Kidney (tissue), 14 donors: ENCODE measurements around the gene RUFY4. TPM values are rescaled to one million over a fixed set of nuclear protein-coding genes. Genes with fewer than 3 reads are reported as not detected.
"Not testable (repeated sequence)": the region's sequence is repeated elsewhere in the genome, so short reads cannot be mapped to it uniquely, and the experiment has no call there.

Experiments used
- DNase-seq, 5 donors: peaks; one replicate each; pipeline ENCODE4 v3.0.0-alpha.2; 2013 to 2020
- FAIRE-seq: peaks from 2 replicates; lab custom pipeline; 2012; peaks lifted over from hg19 to GRCh38; lab: Jason Lieb, UNC
- H3K27ac ChIP-seq, 2 donors: one replicate each; pipeline ENCODE4 v1.7.0; 2013; ENCODE audit warnings: low read depth in 2 of 2, low read length in 2 of 2, inconsistent platforms in 1 of 2
- H3K27me3 ChIP-seq: one replicate; pipeline ENCODE4 v1.7.1; 2013; ENCODE audit warnings: low read length, inconsistent platforms; ENCODE audit not compliant: control insufficient read depth, insufficient read depth
- H3K36me3 ChIP-seq, 3 donors: one replicate each; pipeline versions ENCODE4 v1.7.0 to v1.7.1; 2013; ENCODE audit warnings: low read length in 3 of 3, control low read depth in 1 of 3, inconsistent platforms in 1 of 3; ENCODE audit not compliant: insufficient read depth in 3 of 3, control insufficient read depth in 2 of 3
- H3K4me1 ChIP-seq, 3 donors: one replicate each; pipeline versions ENCODE4 v1.7.0 to v1.7.1; 2013; ENCODE audit warnings: low read length in 3 of 3, inconsistent platforms in 1 of 3, low read depth in 1 of 3; ENCODE audit not compliant: control insufficient read depth in 2 of 3, insufficient read depth in 2 of 3
- H3K4me3 ChIP-seq, 3 donors: one replicate each; pipeline versions ENCODE4 v1.7.0 to v1.8.1; 2013; ENCODE audit warnings: low read length in 3 of 3, control low read depth in 1 of 3, inconsistent platforms in 1 of 3
- H3K9ac ChIP-seq, 3 donors: one replicate each; pipeline versions ENCODE4 v1.7.0 to v1.7.1; 2013; ENCODE audit warnings: low read length in 3 of 3, control low read depth in 1 of 3, inconsistent platforms in 1 of 3
- H3K9me3 ChIP-seq, 3 donors: one replicate each; pipeline versions ENCODE4 v1.7.0 to v1.7.1; 2013; ENCODE audit warnings: low read length in 3 of 3, control low read depth in 1 of 3, inconsistent platforms in 1 of 3; ENCODE audit not compliant: control insufficient read depth in 2 of 3, insufficient read depth in 1 of 3
- intact Hi-C: fragments of 100-400 bp; cut with DNase I; formaldehyde crosslinking; loops from one replicate; pipeline ENCODE4 v1.11.1; 2022
- polyA plus RNA-seq: library from polyadenylated mRNA; stranded (reverse); fragments of 350-450 nt; fragmentation: Illumina TruSeq; extraction: RNeasy Lipid Tissue Mini Kit (QIAGEN cat#74804); gene quantifications from one replicate; pipeline ENCODE4 v1.2.3, GENCODE V29; 2014; ENCODE audit warnings: low read depth, low replicate concordance; ENCODE audit not compliant: insufficient read depth
- total RNA-seq: library from RNA; stranded (reverse); fragmentation: NEBNext Ultra II Directional; extraction: Animal tissue kit (Norgen Biotek cat#: 25700); gene quantifications from one replicate; pipeline ENCODE4 v1.2.1, GENCODE V29; 2021
- TF ChIP-seq, protein P1 (sequence below): IDR thresholded peaks from 3 replicates; pipeline ENCODE4 v1.5.1; 2012; ENCODE audit warnings: mild to moderate bottlenecking, moderate library complexity, borderline replicate concordance; ENCODE audit not compliant: insufficient read depth; ENCODE audit errors: extremely low read depth
- donor health status: control.
- donor health status: control.
- donor health status: control.
- donor health status: control.
- donor health status: control.
- donor health status: DM: yes; HTN: yes; CAD: no.
- donor health status: Normal renal cell carcinoma (clear cell type).

Gene RUFY4
- total and polyA plus RNA-seq, 2 donors from 2014 or later: 0.69 TPM; not detected in 1

DNA sequence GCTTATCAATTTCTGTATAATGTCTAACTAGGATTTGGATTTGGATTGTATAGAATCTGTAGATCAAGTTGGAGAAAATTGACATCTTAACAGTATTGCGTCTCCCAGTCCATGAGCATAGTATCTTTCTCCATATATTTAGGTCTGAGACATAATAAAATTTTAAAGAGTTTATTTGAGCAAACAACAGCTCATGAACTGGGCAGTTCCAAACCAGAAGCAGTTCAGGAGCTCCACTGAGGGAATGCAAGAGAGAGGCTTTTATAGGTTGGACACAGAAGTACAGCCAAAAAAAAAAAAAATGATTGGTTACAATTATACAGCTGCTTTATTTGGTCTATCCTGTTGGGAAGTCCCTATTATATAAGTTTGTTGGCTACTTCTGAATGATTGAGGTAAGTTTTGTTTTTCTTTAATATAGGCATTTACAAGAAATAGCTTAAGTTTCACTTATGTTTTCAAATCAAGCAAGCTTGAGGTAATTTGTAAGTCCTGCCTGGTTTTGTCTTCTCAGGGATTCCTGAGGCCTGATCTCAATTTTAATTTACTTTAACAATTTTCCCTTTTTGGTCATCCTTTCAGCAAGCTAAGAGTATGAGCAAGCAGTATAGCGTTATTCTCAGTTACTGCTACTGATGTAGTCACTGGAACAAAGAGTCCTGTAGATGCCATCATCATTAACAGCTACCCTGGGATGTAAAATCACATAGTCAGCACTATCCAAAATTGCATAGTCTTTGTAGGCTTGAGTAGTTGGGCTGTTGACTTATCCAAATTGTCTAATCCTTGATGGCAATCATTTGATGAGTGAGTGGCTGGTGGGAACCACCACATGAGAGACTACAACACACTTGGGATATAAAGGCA lies 27.5 kb upstream of the RUFY4 start:
- H3K9ac ChIP-seq: no peak overlapping the region
- no peaks in the 10 kb centered on the region for H3K36me3 ChIP-seq
- H3K27me3 ChIP-seq: no peaks in the 10 kb centered on the region
- H3K27ac ChIP-seq: no peak overlapping the region
- DNase-seq: no peak
- no peaks in the 10 kb centered on the region for H3K4me1 ChIP-seq
- H3K4me3 ChIP-seq: no peak overlapping the region
- no peaks in the 10 kb centered on the region for H3K9me3 ChIP-seq
- TF ChIP-seq, protein P1, sequence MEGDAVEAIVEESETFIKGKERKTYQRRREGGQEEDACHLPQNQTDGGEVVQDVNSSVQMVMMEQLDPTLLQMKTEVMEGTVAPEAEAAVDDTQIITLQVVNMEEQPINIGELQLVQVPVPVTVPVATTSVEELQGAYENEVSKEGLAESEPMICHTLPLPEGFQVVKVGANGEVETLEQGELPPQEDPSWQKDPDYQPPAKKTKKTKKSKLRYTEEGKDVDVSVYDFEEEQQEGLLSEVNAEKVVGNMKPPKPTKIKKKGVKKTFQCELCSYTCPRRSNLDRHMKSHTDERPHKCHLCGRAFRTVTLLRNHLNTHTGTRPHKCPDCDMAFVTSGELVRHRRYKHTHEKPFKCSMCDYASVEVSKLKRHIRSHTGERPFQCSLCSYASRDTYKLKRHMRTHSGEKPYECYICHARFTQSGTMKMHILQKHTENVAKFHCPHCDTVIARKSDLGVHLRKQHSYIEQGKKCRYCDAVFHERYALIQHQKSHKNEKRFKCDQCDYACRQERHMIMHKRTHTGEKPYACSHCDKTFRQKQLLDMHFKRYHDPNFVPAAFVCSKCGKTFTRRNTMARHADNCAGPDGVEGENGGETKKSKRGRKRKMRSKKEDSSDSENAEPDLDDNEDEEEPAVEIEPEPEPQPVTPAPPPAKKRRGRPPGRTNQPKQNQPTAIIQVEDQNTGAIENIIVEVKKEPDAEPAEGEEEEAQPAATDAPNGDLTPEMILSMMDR: no peak
- intact Hi-C loops: no loop called here
- FAIRE-seq: no peak

DNA sequence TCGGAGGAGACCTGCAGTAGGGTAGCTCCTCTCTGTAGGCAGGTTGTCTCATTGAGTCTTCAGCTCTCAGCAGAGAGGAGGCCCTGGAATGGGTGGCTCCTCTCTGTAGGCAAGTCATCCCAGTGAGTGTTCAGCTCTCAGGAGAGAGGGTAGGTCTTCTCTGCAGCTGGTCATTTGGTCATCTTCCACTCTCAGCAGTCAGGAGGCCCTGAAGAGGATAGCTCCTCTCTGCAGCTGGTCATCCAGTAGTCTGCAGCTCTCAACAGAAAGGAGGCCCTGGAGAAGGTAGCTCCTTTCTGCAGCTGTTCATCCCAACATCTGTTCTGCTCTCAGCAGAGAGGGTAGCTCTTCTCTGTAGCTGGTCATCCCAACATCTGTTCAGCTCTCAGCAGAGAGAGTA lies 26.0 kb upstream of the RUFY4 start:
- H3K27me3 ChIP-seq: no peaks in the 10 kb centered on the region
- FAIRE-seq (no peak), DNase-seq (no peak)
- TF ChIP-seq, protein P1: no peak
- H3K9ac ChIP-seq: no peak overlapping the region
- intact Hi-C loops: no loop called here
- H3K9me3 ChIP-seq: no peaks in the 10 kb centered on the region
- no peak overlapping the region for H3K4me3 ChIP-seq
- no peaks in the 10 kb centered on the region for H3K4me1 ChIP-seq
- H3K27ac ChIP-seq: no peak overlapping the region
- no peaks in the 10 kb centered on the region for H3K36me3 ChIP-seq

DNA sequence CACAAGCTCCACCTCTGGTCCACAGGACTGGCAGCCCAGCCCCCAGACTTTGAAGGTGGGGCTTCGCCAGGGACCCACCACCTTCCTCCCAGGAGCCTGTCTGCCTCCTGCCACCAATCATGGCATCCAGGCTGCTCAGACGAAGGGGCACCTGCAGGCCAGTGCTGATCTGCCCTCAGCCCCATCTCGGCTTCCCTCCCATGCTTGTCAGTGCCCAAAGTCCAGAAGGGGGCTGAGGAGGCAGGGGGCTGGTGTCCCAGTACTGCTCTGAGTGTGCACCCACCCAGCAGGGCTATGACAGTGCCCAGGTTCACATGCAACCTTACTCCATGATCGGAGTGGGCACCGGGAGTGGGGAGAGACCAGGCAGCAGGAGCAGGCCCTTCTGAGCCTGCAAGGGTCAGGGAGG lies 25.3 kb upstream of the RUFY4 start:
- H3K27ac ChIP-seq: no peak overlapping the region
- no peak for FAIRE-seq

DNA sequence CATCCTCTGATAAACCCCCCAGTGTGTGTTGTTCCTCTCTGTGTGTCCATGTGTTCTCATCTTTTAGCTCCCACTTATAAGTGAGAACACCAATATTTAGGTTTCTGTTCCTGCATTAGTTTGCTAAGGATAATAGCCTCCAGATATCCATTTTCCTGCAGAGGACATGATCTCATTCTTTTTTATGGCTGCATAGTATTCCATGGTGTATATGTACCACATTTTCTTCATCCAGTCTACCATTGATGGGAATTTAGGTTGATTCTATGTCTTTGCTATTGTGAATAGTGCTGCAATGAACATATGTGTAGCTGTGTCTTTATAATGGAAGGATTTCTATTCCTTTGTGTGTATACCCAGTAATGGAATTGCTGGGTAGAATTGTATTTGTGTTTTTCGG lies 24.5 kb upstream of the RUFY4 start:
- H3K9ac ChIP-seq, H3K9me3 ChIP-seq, intact Hi-C loops, H3K27ac ChIP-seq, FAIRE-seq, H3K4me3 ChIP-seq, H3K27me3 ChIP-seq, H3K36me3 ChIP-seq, DNase-seq, H3K4me1 ChIP-seq: not testable (repeated sequence)

More for the DNA sequence above, 25.3 kb upstream of the RUFY4 start:
- Histone ChIP-seq H3K27me3 (no peaks in the 10 kb centered on the region), H3K9ac (no peak overlapping the region), H3K4me3 (no peak overlapping the region), H3K36me3 (no peaks in the 10 kb centered on the region), H3K9me3 (no peaks in the 10 kb centered on the region), H3K4me1 (no peaks in the 10 kb centered on the region)
- intact Hi-C loops: no loop called here
- no peak for DNase-seq
- TF ChIP-seq, protein P1: no peak
